HG03432 (cell line): ENCODE data around the gene P2RX3.
"Not testable (repeated sequence)": the region's sequence is repeated elsewhere in the genome, so short reads cannot be mapped to it uniquely, and the experiment has no call there.

Experiments used
- ATAC-seq: cut with Tn5 transposase; IDR thresholded peaks from one replicate; pipeline ENCODE4 v1.9.1; 2021; ENCODE audit warnings: mild to moderate bottlenecking, moderate library complexity; ENCODE audit not compliant: unreplicated experiment

The P2RX3 gene

GRCh38 chr11:57348052-57348451 is 9.9 kb downstream of the P2RX3 start:
- ATAC-seq, result no peak

- no peak for ATAC-seq
Measured at GRCh38 chr11:57348636-57349313, 10.6 kb downstream of the P2RX3 start.

GRCh38 chr11:57349491-57350274 is 11.5 kb downstream of the P2RX3 start:
- peak; percentile 65 for ATAC-seq

GRCh38 chr11:57353036-57353435 is 14.9 kb downstream of the P2RX3 start:
- no peak for ATAC-seq

GRCh38 chr11:57353446-57353845 is 15.3 kb downstream of the P2RX3 start:
- ATAC-seq, result no peak

GRCh38 chr11:57353852-57354251 is 15.7 kb downstream of the P2RX3 start:
- ATAC-seq, result no peak

- no peak for ATAC-seq
Measured at GRCh38 chr11:57354699-57355098, 16.5 kb downstream of the P2RX3 start.

- ATAC-seq, result no peak
Measured at GRCh38 chr11:57356268-57356667, 18.1 kb downstream of the P2RX3 start.

- no peak for ATAC-seq
Measured at GRCh38 chr11:57357310-57357709, 19.2 kb downstream of the P2RX3 start.

GRCh38 chr11:57357856-57358255 is 19.7 kb downstream of the P2RX3 start:
- no peak for ATAC-seq

GRCh38 chr11:57358543-57358961 is 20.4 kb downstream of the P2RX3 start:
- ATAC-seq, result no peak

GRCh38 chr11:57358991-57359390 is 20.8 kb downstream of the P2RX3 start:
- ATAC-seq, result no peak

- no peak for ATAC-seq
Measured at GRCh38 chr11:57359396-57359795, 21.2 kb downstream of the P2RX3 start.

- no peak for ATAC-seq
Measured at GRCh38 chr11:57359896-57360690, 21.9 kb downstream of the P2RX3 start.

GRCh38 chr11:57360991-57361390 is 22.8 kb downstream of the P2RX3 start:
- ATAC-seq, result no peak

- not testable (repeated sequence) for ATAC-seq
Measured at GRCh38 chr11:57361420-57361819, 23.3 kb downstream of the P2RX3 start.

- ATAC-seq, result no peak
Measured at GRCh38 chr11:57361926-57362325, 23.8 kb downstream of the P2RX3 start.

GRCh38 chr11:57363131-57364080 is 25.3 kb downstream of the P2RX3 start:
- no peak for ATAC-seq

- no peak for ATAC-seq
Measured at GRCh38 chr11:57364851-57365660, 26.9 kb downstream of the P2RX3 start.
